SU-DHL-6 (cell line): Measurements from ENCODE around the gene ARHGDIA.

Experiments used
- CTCF ChIP-seq: fragments of 200-600 bp; sonication (generic); IDR thresholded peaks from one replicate; pipeline ENCODE4 v1.5.1; 2017; ENCODE audit warnings: antibody characterized with exemption, mild to moderate bottlenecking, low read length, moderate library complexity; ENCODE audit not compliant: insufficient read depth, poor library complexity, severe bottlenecking
- EZH2phosphoT487 ChIP-seq: fragments of 200-600 bp; sonication (generic), shearing (Covaris generic); conservative IDR thresholded peaks from 2 replicates; pipeline ENCODE4 v1.6.1; 2018; ENCODE audit warnings: mild to moderate bottlenecking, antibody characterized with exemption, low read length, moderate library complexity, mixed read lengths

- TF ChIP-seq CTCF (peak; percentile 13), EZH2phosphoT487 (no peak)
Measured at GRCh38 chr17:81911277-81911961, 40.3 kb upstream of the ARHGDIA start, which contains the start of gene PCYT2.
